NB4 (cell line): ENCODE results near the gene ZBTB49.

ENCODE experiments used
- DNase-seq: peaks from one replicate; pipeline ENCODE4 v3.0.0; 2010; ENCODE audit warnings: low read depth
- H3K4me3 ChIP-seq: one replicate; pipeline ENCODE4 v1.5.1; 2011; ENCODE audit warnings: mild to moderate bottlenecking, low read depth, low read length, moderate library complexity
- CTCF ChIP-seq: IDR thresholded peaks from one replicate; pipeline ENCODE4 v1.5.1; 2012; ENCODE audit warnings: low read depth, low read length
- MAX ChIP-seq: IDR thresholded peaks from 2 replicates; pipeline ENCODE4 v1.6.1; 2011; ENCODE audit warnings: low read depth, low read length
- MYC ChIP-seq: IDR thresholded peaks from 2 replicates; pipeline ENCODE4 v1.6.1; 2011; ENCODE audit warnings: low read depth, low read length
- POLR2A ChIP-seq: IDR thresholded peaks from 2 replicates; pipeline ENCODE4 v1.6.1; 2011; ENCODE audit warnings: mild to moderate bottlenecking; ENCODE audit not compliant: insufficient read length; ENCODE audit errors: extremely low read depth

Gene ZBTB49

GRCh38 chr4:4288098-4288497, 2.0 kb upstream of the ZBTB49 start:
- TF ChIP-seq MAX (no peak), MYC (no peak), CTCF (no peak), POLR2A (no peak)
- H3K4me3 ChIP-seq, result peak overlapping the region; percentile 90
- DNase-seq, result no peak

- TF ChIP-seq MAX (no peak), MYC (no peak), CTCF (no peak), POLR2A (no peak)
- DNase-seq, result peak; percentile 20
- peak overlapping the region; percentile 90 for H3K4me3 ChIP-seq
Observed at GRCh38 chr4:4289055-4289454, 996 bp upstream of the ZBTB49 start.

GRCh38 chr4:4289597-4289940, 482 bp upstream of the ZBTB49 start:
- DNase-seq, result no peak
- peak overlapping the region; percentile 90 for H3K4me3 ChIP-seq
- no peak for TF ChIP-seq CTCF

GRCh38 chr4:4293279-4293678, 3.2 kb downstream of the ZBTB49 start:
- H3K4me3 ChIP-seq, result no peak overlapping the region
- no peak for DNase-seq
- TF ChIP-seq CTCF (no peak), MAX (no peak), POLR2A (no peak), MYC (no peak)

GRCh38 chr4:4296283-4296846, 6.3 kb downstream of the ZBTB49 start:
- DNase-seq, result no peak
- no peak for TF ChIP-seq POLR2A
- no peak for TF ChIP-seq MAX
- H3K4me3 ChIP-seq, result no peak overlapping the region

GRCh38 chr4:4299006-4299405, 9.0 kb downstream of the ZBTB49 start:
- no peak overlapping the region for H3K4me3 ChIP-seq
- TF ChIP-seq CTCF (no peak), POLR2A (no peak), MAX (no peak), MYC (no peak)
- DNase-seq, result no peak
